SK-N-SH (cell line): ENCODE measurements around the gene ROBO1. TPM values are rescaled to one million over a fixed set of nuclear protein-coding genes. Genes with fewer than 3 reads are reported as not detected.

ENCODE experiments used
- CTCF ChIA-PET: fragments of 300-600, 350-600 bp; formaldehyde crosslinking; extraction: SDS; loops from one replicate; lab custom pipeline; 2021; lab: Yijun Ruan, JAX
- POLR2A ChIA-PET: fragments of 350-600 bp; sonication (Branson Sonifier 250); formaldehyde crosslinking; extraction: SDS; loops from one replicate; lab custom pipeline; 2020; ENCODE audit warnings: antibody characterized with exemption, inconsistent platforms; lab: Yijun Ruan, JAX
- DNase-seq: peaks from one replicate; pipeline ENCODE4 v3.0.0; 2012
- H2AFZ ChIP-seq: fragments of 200-600 bp; sonication (generic); 2 replicates; pipeline ENCODE4 v1.8.1; 2016; ENCODE audit warnings: antibody characterized with exemption, mild to moderate bottlenecking, low read depth
- H3F3A ChIP-seq: fragments of 200-600 bp; sonication (generic); replicated peaks from 2 replicates; pipeline ENCODE3; 2016; ENCODE audit warnings: antibody characterized with exemption, mild to moderate bottlenecking; ENCODE audit not compliant: insufficient read depth
- H3K27ac ChIP-seq, 2 experiments: fragments of 200-500 bp in 1 of 2; fragments of 200-600 bp in 1 of 2; sonication (Bioruptor generic) in 1 of 2; sonication (generic), shearing (Covaris generic) in 1 of 2; 2 replicates each; pipeline versions ENCODE4 v1.5.1 to v1.6.1; 2014 to 2016; ENCODE audit warnings: low read depth in 2 of 2, inconsistent platforms in 1 of 2, low read length in 1 of 2, mild to moderate bottlenecking in 1 of 2, mixed read lengths in 1 of 2
- H3K27me3 ChIP-seq: fragments of 200-600 bp; sonication (generic), shearing (Covaris generic); 2 replicates; pipeline ENCODE4 v1.6.1; 2016; ENCODE audit warnings: mixed run types; ENCODE audit not compliant: insufficient read depth
- H3K36me3 ChIP-seq, 2 experiments: fragments of 200-500 bp in 1 of 2; fragments of 200-600 bp in 1 of 2; sonication (Bioruptor generic) in 1 of 2; sonication (generic) in 1 of 2; replicated peaks in 1 of 2; 2 replicates each; pipeline versions ENCODE3 to v1.5.1; 2014 to 2016; ENCODE audit warnings: low read length in 1 of 2, mild to moderate bottlenecking in 1 of 2; ENCODE audit not compliant: insufficient read depth in 2 of 2, control insufficient read depth in 1 of 2
- H3K4me1 ChIP-seq, 2 experiments: fragments of 200-500 bp in 1 of 2; fragments of 200-600 bp in 1 of 2; sonication (Bioruptor generic) in 1 of 2; sonication (generic), shearing (Covaris generic) in 1 of 2; 2 replicates each; pipeline versions ENCODE4 v1.5.1 to v1.6.1; 2014 to 2016; ENCODE audit warnings: low read depth in 1 of 2, low read length in 1 of 2, mixed run types in 1 of 2; ENCODE audit not compliant: insufficient read depth in 2 of 2, control insufficient read depth in 1 of 2
- H3K4me2 ChIP-seq: fragments of 200-600 bp; sonication (generic), shearing (Covaris generic); 2 replicates; pipeline ENCODE4 v1.6.1; 2017; ENCODE audit warnings: mixed run types
- H3K4me3 ChIP-seq, 2 experiments: fragments of 200-500 bp in 1 of 2; fragments of 200-600 bp in 1 of 2; sonication (Bioruptor generic) in 1 of 2; sonication (generic), shearing (Covaris generic) in 1 of 2; 2 replicates each; pipeline versions ENCODE4 v1.5.1 to v1.8.1; 2014 to 2016; ENCODE audit warnings: low read depth in 2 of 2, inconsistent platforms in 1 of 2, low read length in 1 of 2, mild to moderate bottlenecking in 1 of 2, mixed read lengths in 1 of 2, moderate library complexity in 1 of 2
- H3K79me2 ChIP-seq: fragments of 200-600 bp; sonication (generic); 2 replicates; pipeline ENCODE4 v1.8.1; 2017; ENCODE audit warnings: mild to moderate bottlenecking; ENCODE audit not compliant: insufficient read depth
- H3K9ac ChIP-seq: fragments of 200-600 bp; sonication (generic); 2 replicates; pipeline ENCODE4 v1.6.1; 2017; ENCODE audit warnings: mixed run types
- H3K9me2 ChIP-seq: fragments of 200-600 bp; sonication (generic); 2 replicates; pipeline ENCODE4 v1.6.1; 2017; ENCODE audit warnings: mixed run types
- H3K9me3 ChIP-seq: fragments of 200-600 bp; sonication (generic); 2 replicates; pipeline ENCODE4 v1.6.1; 2017; ENCODE audit warnings: mixed run types, mild to moderate bottlenecking, moderate library complexity
- H4K20me1 ChIP-seq: fragments of 200-600 bp; sonication (generic); 2 replicates; pipeline ENCODE4 v1.6.1; 2017; ENCODE audit warnings: mild to moderate bottlenecking, mixed run types; ENCODE audit not compliant: insufficient read depth
- EP300 ChIP-seq, 2 experiments: IDR thresholded peaks; 2 replicates each; pipeline versions ENCODE4 v1.4.0 to v1.6.1; 2012; ENCODE audit warnings: borderline replicate concordance in 1 of 2, low read depth in 1 of 2, low read length in 1 of 2
- EZH2phosphoT487 ChIP-seq: fragments of 200-600 bp; sonication (generic); IDR thresholded peaks from 2 replicates; pipeline ENCODE4 v1.6.1; 2017; ENCODE audit warnings: low read depth, mixed run types, mild to moderate bottlenecking, antibody characterized with exemption, moderate library complexity, borderline replicate concordance
- FOSL2 ChIP-seq: IDR thresholded peaks from 2 replicates; pipeline ENCODE4 v1.4.0; 2012; ENCODE audit warnings: low read depth, mild to moderate bottlenecking, moderate library complexity, borderline replicate concordance
- GATA2 ChIP-seq: sonication (generic); formaldehyde crosslinking; IDR thresholded peaks from 2 replicates; pipeline ENCODE4 v1.5.0; 2020; ENCODE audit warnings: mild to moderate bottlenecking, missing genetic modification reagents
- MEF2A ChIP-seq: IDR thresholded peaks from 2 replicates; pipeline ENCODE4 v1.4.0; 2012; ENCODE audit warnings: low read depth, borderline replicate concordance
- MXI1 ChIP-seq: IDR thresholded peaks from 2 replicates; pipeline ENCODE4 v1.6.1; 2012; ENCODE audit warnings: mild to moderate bottlenecking, low read depth, low read length, improper control_type of control experiment
- NFIC ChIP-seq: IDR thresholded peaks from 2 replicates; pipeline ENCODE4 v1.4.0; 2012; ENCODE audit warnings: borderline replicate concordance
- NRF1 ChIP-seq: IDR thresholded peaks from 2 replicates; pipeline ENCODE4 v1.6.1; 2012; ENCODE audit warnings: low read depth, mild to moderate bottlenecking, low read length
- POLR2AphosphoS5 ChIP-seq: IDR thresholded peaks from 2 replicates; pipeline ENCODE4 v1.6.1; 2012; ENCODE audit warnings: low read depth, low read length
- RAD21 ChIP-seq: IDR thresholded peaks from 2 replicates; pipeline ENCODE4 v1.6.1; 2012; ENCODE audit warnings: mild to moderate bottlenecking, low read length
- RCOR1 ChIP-seq: fragments of 150-350 bp; IDR thresholded peaks from 2 replicates; pipeline ENCODE4 v1.6.1; 2017; ENCODE audit warnings: antibody characterized with exemption, low read length
- RFX5 ChIP-seq: IDR thresholded peaks from 2 replicates; pipeline ENCODE4 v1.6.1; 2012; ENCODE audit warnings: mild to moderate bottlenecking, improper control_type of control experiment, low read length
- TAF1 ChIP-seq: IDR thresholded peaks from 2 replicates; pipeline ENCODE4 v1.6.1; 2012; ENCODE audit warnings: low read depth, mild to moderate bottlenecking, low read length, moderate library complexity, borderline replicate concordance
- TEAD4 ChIP-seq: IDR thresholded peaks from 2 replicates; pipeline ENCODE4 v1.4.0; 2012; ENCODE audit warnings: mild to moderate bottlenecking, borderline replicate concordance; ENCODE audit not compliant: insufficient read depth
- WGBS: methylation state at CpG from one replicate; pipeline ENCODE4 v1.1.6; 2017; ENCODE audit warnings: low lambda C conversion rate; 5-methylcytosine and 5-hydroxymethylcytosine counted together
- polyA plus RNA-seq, 3 experiments: library from polyadenylated mRNA; depleted of rRNA; stranded (reverse); fragments of >200 nt; gene quantifications; 2 replicates each; pipeline ENCODE4 v1.2.3, GENCODE V29; 2012
- TF ChIP-seq, protein P1 (sequence below): fragments of 150-350 bp; IDR thresholded peaks from 2 replicates; pipeline ENCODE4 v1.6.1; 2016; ENCODE audit warnings: mild to moderate bottlenecking, low read depth, low read length
- TF ChIP-seq, protein P2 (sequence below): fragments of 150-350 bp; IDR thresholded peaks from 2 replicates; pipeline ENCODE4 v1.6.1; 2017; ENCODE audit warnings: antibody characterized with exemption, low read length, low read depth, borderline replicate concordance
- TF ChIP-seq, protein P3 (sequence below): IDR thresholded peaks from 2 replicates; pipeline ENCODE4 v1.4.0; 2012; ENCODE audit warnings: low read depth, borderline replicate concordance
- TF ChIP-seq, protein P4 (sequence below): IDR thresholded peaks from 2 replicates; pipeline ENCODE4; 2012

Gene ROBO1
- polyA plus RNA-seq, 1 of the 3 experiments (the other 2 are of a cell fraction) = 22.7 TPM

DNA sequence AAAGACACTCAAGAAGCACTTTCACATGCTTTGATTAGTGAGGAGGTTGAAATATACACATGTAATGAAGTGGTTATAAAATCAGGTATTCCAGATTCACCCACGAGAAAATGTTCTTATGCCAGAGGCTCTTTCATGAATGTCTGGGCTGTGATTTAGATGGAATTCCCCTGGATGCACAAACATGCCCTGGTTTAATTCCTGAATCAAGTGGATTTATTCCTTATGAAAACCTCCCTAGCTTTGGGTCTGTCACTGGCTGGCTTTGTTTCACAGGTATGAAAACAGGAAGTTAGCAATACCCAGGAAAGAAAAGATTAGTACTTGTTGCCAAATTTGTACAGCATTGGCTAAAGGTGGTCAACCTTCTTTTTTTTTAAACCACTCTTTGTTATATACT, 1123.0 kb downstream of the ROBO1 start:
- no peaks in the 10 kb centered on the region for H3K27me3 ChIP-seq
- DNase-seq = no peak
- ChIA-PET CTCF (interaction anchor here (0.7 to 4.3 kb wide), 23 partner anchors 9 to 1607 kb away, joined by 3 to 32 read pairs (median 5); no protein-coding TSS in a partner anchor), POLR2A (no interaction called here)
- no peak overlapping the region for H2AFZ ChIP-seq
- H3F3A ChIP-seq = peaks cover 7% of the 10 kb centered on the region
- H3K9me2 ChIP-seq = no peaks in the 10 kb centered on the region
- peaks cover 0 to 3% of the 10 kb centered on the region in 2 experiments for H3K36me3 ChIP-seq
- H3K4me3 ChIP-seq = no peak overlapping the region
- H3K9me3 ChIP-seq = no peaks in the 10 kb centered on the region
- TF ChIP-seq, protein P1, sequence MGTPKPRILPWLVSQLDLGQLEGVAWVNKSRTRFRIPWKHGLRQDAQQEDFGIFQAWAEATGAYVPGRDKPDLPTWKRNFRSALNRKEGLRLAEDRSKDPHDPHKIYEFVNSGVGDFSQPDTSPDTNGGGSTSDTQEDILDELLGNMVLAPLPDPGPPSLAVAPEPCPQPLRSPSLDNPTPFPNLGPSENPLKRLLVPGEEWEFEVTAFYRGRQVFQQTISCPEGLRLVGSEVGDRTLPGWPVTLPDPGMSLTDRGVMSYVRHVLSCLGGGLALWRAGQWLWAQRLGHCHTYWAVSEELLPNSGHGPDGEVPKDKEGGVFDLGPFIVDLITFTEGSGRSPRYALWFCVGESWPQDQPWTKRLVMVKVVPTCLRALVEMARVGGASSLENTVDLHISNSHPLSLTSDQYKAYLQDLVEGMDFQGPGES = no peak
- no peak for TF ChIP-seq NFIC
- TF ChIP-seq, protein P2, sequence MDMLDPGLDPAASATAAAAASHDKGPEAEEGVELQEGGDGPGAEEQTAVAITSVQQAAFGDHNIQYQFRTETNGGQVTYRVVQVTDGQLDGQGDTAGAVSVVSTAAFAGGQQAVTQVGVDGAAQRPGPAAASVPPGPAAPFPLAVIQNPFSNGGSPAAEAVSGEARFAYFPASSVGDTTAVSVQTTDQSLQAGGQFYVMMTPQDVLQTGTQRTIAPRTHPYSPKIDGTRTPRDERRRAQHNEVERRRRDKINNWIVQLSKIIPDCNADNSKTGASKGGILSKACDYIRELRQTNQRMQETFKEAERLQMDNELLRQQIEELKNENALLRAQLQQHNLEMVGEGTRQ = no peak
- TF ChIP-seq TEAD4 = no peak
- no peak for TF ChIP-seq MEF2A
- TF ChIP-seq, protein P3, sequence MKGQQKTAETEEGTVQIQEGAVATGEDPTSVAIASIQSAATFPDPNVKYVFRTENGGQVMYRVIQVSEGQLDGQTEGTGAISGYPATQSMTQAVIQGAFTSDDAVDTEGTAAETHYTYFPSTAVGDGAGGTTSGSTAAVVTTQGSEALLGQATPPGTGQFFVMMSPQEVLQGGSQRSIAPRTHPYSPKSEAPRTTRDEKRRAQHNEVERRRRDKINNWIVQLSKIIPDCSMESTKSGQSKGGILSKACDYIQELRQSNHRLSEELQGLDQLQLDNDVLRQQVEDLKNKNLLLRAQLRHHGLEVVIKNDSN = no peak
- TF ChIP-seq RCOR1 = no peak
- H3K79me2 ChIP-seq = no peaks in the 10 kb centered on the region
- no peaks in the 10 kb centered on the region for H4K20me1 ChIP-seq
- no peak overlapping the region for H3K4me2 ChIP-seq
- 71% methylated on average over 1 of the region's 1 CpG for WGBS
- no peaks in the 10 kb centered on the region for H3K4me1 ChIP-seq
- H3K9ac ChIP-seq = no peak overlapping the region
- H3K27ac ChIP-seq = no peak overlapping the region

DNA sequence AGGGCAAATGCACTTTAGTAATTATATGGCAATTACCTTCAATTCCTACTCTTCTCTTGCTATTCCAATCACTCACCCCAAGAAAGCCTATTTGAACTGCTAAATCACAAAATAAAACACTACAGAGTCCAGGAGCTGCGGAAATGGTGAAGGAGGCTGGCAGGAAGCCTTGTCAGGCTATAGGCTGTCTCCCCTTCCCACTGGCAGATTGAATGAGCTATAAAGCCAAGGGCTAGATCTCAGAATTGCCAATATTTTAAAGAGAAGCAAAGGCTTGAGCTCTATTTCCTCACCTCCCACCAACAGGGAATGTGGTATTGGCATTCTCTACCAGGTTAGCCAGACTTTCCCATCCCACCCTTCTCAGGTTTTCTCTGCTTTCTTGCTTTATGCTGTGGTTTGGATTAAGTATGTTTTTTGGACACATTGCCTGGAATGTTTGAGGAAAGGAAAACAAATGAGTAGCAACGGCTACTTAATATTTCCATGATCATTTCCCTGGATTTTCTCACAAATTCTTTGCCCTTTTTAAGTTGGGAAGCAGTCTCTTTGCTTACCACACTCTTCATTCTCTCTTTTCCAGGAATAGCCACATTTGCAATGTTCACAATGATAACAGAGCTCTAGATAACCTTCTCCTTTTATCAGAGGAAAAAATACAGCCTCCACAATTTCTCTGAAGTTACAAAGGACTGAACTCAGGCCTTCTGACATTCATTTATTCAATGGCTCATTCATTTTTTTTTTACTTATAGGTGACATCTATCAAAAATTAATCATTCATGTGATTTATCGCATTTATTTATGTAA, 1125.4 kb downstream of the ROBO1 start:
- DNase-seq = no peak
- no peaks in the 10 kb centered on the region for H3K4me1 ChIP-seq
- H3K36me3 ChIP-seq = peaks cover 4 to 7% of the 10 kb centered on the region in 2 experiments
- H3K27me3 ChIP-seq = no peaks in the 10 kb centered on the region
- no peak overlapping the region for H3K27ac ChIP-seq
- ChIA-PET CTCF (interaction anchor here (1.0 to 1.3 kb wide), 4 partner anchors 13 to 1312 kb away, joined by 3 to 4 read pairs (median 3); no protein-coding TSS in a partner anchor), POLR2A (no interaction called here)
- peaks cover 3% of the 10 kb centered on the region for H3F3A ChIP-seq
- H4K20me1 ChIP-seq = no peaks in the 10 kb centered on the region
- H3K79me2 ChIP-seq = no peaks in the 10 kb centered on the region
- 59% methylated on average over 3 of the region's 3 CpGs for WGBS
- H3K4me3 ChIP-seq = no peak overlapping the region
- no peak overlapping the region for H3K9ac ChIP-seq
- no peak overlapping the region for H3K4me2 ChIP-seq
- TF ChIP-seq, protein P2 = no peak
- TF ChIP-seq, protein P4, sequence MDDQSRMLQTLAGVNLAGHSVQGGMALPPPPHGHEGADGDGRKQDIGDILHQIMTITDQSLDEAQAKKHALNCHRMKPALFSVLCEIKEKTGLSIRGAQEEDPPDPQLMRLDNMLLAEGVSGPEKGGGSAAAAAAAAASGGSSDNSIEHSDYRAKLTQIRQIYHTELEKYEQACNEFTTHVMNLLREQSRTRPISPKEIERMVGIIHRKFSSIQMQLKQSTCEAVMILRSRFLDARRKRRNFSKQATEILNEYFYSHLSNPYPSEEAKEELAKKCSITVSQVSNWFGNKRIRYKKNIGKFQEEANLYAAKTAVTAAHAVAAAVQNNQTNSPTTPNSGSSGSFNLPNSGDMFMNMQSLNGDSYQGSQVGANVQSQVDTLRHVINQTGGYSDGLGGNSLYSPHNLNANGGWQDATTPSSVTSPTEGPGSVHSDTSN = no peak
- TF ChIP-seq NRF1 (no peak), EP300 (IDR thresholded peaks at IDR 0.05; ENCODE audit: borderline replicate concordance in 1 of 2, low read depth in 1 of 2, low read length in 1 of 2) (no peak), EZH2phosphoT487 (no peak), FOSL2 (no peak), GATA2 (CRISPR knock-in tag) (no peak), MXI1 (no peak), TAF1 (no peak), RFX5 (no peak), RAD21 (no peak), POLR2AphosphoS5 (no peak)
- H2AFZ ChIP-seq = no peak overlapping the region
- no peaks in the 10 kb centered on the region for H3K9me3 ChIP-seq
- no peaks in the 10 kb centered on the region for H3K9me2 ChIP-seq
